Glutamatergic neuron (in vitro differentiated cells): ENCODE results near the gene LRWD1. TPM values are rescaled to one million over a fixed set of nuclear protein-coding genes. Genes with fewer than 3 reads are reported as not detected.
"Not testable (repeated sequence)": the region's sequence is repeated elsewhere in the genome, so short reads cannot be mapped to it uniquely, and the experiment has no call there.

Experiments used
- DNase-seq: peaks from one replicate; pipeline ENCODE4 v3.0.0; 2022
- H3K27ac Mint-ChIP-seq: one replicate; pipeline ENCODE4 v1.8.0; 2020; ENCODE audit warnings: mild to moderate bottlenecking, mixed read lengths, inconsistent platforms; ENCODE audit not compliant: unreplicated experiment
- H3K27me3 Mint-ChIP-seq: one replicate; pipeline ENCODE4 v1.8.0; 2020; ENCODE audit warnings: mild to moderate bottlenecking, moderate library complexity, mixed read lengths, inconsistent platforms; ENCODE audit not compliant: unreplicated experiment
- H3K36me3 Mint-ChIP-seq: one replicate; pipeline ENCODE4 v1.8.0; 2020; ENCODE audit warnings: mild to moderate bottlenecking, mixed read lengths, inconsistent platforms; ENCODE audit not compliant: unreplicated experiment
- H3K4me1 Mint-ChIP-seq: one replicate; pipeline ENCODE4 v1.8.0; 2020; ENCODE audit warnings: mild to moderate bottlenecking, low read depth, mixed read lengths, inconsistent platforms; ENCODE audit not compliant: unreplicated experiment
- H3K4me3 Mint-ChIP-seq: one replicate; pipeline ENCODE4 v1.8.0; 2020; ENCODE audit warnings: mild to moderate bottlenecking, mixed read lengths, inconsistent platforms; ENCODE audit not compliant: unreplicated experiment
- H3K9me3 Mint-ChIP-seq: one replicate; pipeline ENCODE4 v1.8.0; 2020; ENCODE audit warnings: mild to moderate bottlenecking, moderate library complexity, mixed read lengths, inconsistent platforms; ENCODE audit not compliant: unreplicated experiment
- total RNA-seq: library from RNA; stranded (reverse); fragmentation: NEBNext Ultra II Directional; extraction: Animal tissue kit (Norgen Biotek cat#: 25700); gene quantifications from one replicate; pipeline ENCODE4 v1.2.1, GENCODE V29; 2021; ENCODE audit not compliant: unreplicated experiment
- TF ChIP-seq, protein P1 (sequence below): fragments of 200-600 bp; sonication (generic); IDR thresholded peaks from one replicate; pipeline ENCODE4 v1.5.0; 2021; ENCODE audit not compliant: partially characterized antibody, unreplicated experiment

The LRWD1 gene
- total RNA-seq, 1 donor from 2014 or later = 37.0 TPM

DNA sequence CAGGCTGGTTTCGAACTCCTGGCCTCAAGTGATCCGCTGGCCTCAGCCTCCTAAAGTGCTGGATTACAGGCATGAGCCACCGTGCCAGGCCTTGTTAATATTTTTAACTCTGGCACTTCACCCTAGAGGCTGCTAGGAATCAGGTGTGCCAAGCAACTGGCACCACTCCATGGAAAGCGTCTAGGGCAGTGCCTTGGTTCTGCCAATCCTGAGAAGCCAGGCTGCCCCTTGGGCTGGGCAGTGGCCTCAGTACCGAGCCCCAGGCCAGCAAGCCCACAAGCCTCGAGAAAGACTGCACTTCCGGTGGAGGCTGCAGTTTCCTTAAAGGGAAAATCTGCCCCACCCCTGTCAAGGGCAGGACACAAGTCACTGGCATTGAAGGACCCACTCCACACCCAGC, 11.5 kb upstream of the LRWD1 start:
- no peaks in the 10 kb centered on the region for H3K9me3 Mint-ChIP-seq
- no peak for DNase-seq
- no peak overlapping the region for H3K4me3 Mint-ChIP-seq
- no peaks in the 10 kb centered on the region for H3K4me1 Mint-ChIP-seq
- H3K27ac Mint-ChIP-seq = no peak overlapping the region
- no peaks in the 10 kb centered on the region for H3K36me3 Mint-ChIP-seq
- TF ChIP-seq, protein P1, sequence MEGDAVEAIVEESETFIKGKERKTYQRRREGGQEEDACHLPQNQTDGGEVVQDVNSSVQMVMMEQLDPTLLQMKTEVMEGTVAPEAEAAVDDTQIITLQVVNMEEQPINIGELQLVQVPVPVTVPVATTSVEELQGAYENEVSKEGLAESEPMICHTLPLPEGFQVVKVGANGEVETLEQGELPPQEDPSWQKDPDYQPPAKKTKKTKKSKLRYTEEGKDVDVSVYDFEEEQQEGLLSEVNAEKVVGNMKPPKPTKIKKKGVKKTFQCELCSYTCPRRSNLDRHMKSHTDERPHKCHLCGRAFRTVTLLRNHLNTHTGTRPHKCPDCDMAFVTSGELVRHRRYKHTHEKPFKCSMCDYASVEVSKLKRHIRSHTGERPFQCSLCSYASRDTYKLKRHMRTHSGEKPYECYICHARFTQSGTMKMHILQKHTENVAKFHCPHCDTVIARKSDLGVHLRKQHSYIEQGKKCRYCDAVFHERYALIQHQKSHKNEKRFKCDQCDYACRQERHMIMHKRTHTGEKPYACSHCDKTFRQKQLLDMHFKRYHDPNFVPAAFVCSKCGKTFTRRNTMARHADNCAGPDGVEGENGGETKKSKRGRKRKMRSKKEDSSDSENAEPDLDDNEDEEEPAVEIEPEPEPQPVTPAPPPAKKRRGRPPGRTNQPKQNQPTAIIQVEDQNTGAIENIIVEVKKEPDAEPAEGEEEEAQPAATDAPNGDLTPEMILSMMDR = no peak
- peaks cover 2% of the 10 kb centered on the region for H3K27me3 Mint-ChIP-seq

GRCh38 chr7:102454468-102454867, 10.3 kb upstream of the LRWD1 start:
- Mint-ChIP-seq H3K4me3 (no peak overlapping the region), H3K27ac (no peak overlapping the region), H3K4me1 (no peaks in the 10 kb centered on the region), H3K9me3 (no peaks in the 10 kb centered on the region), H3K27me3 (peaks cover 2% of the 10 kb centered on the region), H3K36me3 (no peaks in the 10 kb centered on the region)
- DNase-seq = no peak
- TF ChIP-seq, protein P1 = no peak

- H3K36me3 Mint-ChIP-seq, H3K27me3 Mint-ChIP-seq, H3K4me1 Mint-ChIP-seq, H3K9me3 Mint-ChIP-seq, H3K27ac Mint-ChIP-seq, DNase-seq, H3K4me3 Mint-ChIP-seq: not testable (repeated sequence)
These were observed 9.9 kb upstream of the LRWD1 start for GRCh38 chr7:102454932-102455331.

DNA sequence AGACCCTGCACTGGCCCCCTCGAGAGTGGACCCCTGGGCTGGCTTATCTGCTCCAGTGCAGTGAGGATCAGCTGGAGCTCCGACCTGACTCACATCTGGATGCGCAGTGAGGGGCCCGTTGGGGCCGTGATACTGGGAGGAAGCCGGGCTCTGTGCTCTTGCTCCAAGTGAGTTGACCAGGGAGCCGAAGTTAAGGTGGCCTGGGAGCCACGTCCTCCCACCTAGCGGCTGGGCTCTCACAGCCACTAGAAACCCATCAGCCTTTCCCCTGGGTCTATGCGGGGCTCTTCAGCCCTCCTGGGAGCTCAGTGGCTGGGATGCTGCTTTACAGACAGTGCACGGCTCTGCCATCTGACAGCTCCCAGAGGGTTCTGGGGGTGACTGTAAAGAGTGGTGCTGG, 9.2 kb upstream of the LRWD1 start:
- Mint-ChIP-seq H3K27ac (no peak overlapping the region), H3K27me3 (no peaks in the 10 kb centered on the region), H3K36me3 (no peaks in the 10 kb centered on the region), H3K9me3 (no peaks in the 10 kb centered on the region), H3K4me1 (no peaks in the 10 kb centered on the region), H3K4me3 (no peak overlapping the region)
- DNase-seq = no peak
- TF ChIP-seq, protein P1 = no peak

- H3K4me3 Mint-ChIP-seq = no peak overlapping the region
- no peaks in the 10 kb centered on the region for H3K36me3 Mint-ChIP-seq
- H3K27me3 Mint-ChIP-seq = no peaks in the 10 kb centered on the region
- no peaks in the 10 kb centered on the region for H3K9me3 Mint-ChIP-seq
- TF ChIP-seq, protein P1 = no peak
- no peak overlapping the region for H3K27ac Mint-ChIP-seq
- H3K4me1 Mint-ChIP-seq = no peaks in the 10 kb centered on the region
- DNase-seq = no peak
These were observed 8.5 kb upstream of the LRWD1 start for GRCh38 chr7:102456327-102456726.
